NCI-H446 treated with DMSO at 0.1 percent for 48 hours (cell line): ENCODE data around the gene UBR1.

Source experiments
- DNase-seq: peaks from one replicate; lab custom pipeline; 2025; lab: John Stamatoyannopoulos, UW

Gene UBR1

GRCh38 chr15:43107751-43108150 is 1.9 kb upstream of the UBR1 start:
- no peak for DNase-seq

DNA sequence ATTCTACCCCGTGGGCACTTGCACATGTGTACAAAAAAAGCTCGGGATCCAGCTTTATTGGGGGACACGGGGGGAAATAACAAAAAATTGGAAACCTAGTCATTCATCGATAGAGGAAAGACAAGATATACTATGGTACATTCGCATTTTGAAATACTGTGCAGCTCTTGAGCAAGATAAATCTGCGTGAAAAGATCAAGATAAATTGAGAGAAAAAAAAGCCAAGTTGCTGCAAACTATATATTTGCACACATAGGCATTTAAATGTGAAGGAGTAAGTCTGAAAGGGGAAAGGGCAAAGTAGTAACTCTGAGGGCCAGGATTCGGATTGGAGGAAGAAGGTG is 620 bp upstream of the UBR1 start:
- DNase-seq, result no peak

DNA sequence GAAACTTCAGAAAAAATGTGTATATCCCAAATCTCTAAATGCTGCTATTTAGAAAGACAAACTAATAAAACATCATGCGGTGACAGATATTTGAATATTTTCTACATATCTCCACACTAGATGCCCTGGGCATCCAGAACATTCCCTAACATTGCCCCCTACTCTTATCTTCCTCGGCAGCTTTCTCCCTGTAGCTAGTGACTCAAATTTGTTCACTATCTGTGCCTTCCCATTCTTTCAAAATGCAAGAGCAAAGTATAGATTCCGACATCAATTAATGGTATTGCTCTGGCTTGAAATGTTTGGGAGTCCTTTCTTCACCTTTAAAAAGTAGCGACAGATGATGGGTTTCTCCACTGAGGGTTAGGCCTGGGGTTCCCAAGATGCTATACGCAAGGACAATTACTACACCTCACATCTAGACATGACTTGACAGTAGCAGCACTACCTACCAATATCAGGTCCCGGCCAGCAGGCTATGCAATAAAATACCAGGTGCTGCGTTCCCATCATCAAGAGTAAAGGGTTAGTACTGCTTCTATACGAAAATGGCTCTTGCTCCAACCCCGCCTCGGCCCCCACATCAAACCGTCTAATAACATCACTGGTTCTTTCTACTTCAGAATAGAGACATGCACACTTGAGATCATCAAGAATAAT is 631 bp downstream of the UBR1 start:
- no peak for DNase-seq

DNA sequence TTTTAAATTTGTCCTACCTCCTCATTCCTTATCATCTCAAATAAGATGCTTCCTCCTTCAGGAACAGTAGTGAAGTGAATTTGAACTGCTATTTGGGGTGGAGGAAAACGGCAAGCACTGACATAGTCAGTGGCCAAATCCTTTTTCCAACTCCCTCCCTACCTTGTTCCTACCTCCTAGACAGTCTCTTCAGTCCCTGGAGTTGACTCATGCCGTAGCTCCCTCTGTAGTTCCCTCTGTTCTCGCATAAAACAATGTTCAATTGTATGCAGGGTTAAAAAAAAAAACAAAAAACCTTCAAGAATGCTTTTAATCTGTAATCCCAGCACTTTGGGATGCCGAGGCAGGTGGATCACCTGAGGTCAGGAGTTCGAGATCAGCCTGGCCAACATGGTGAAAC is 1.4 kb downstream of the UBR1 start:
- no peak for DNase-seq

DNA sequence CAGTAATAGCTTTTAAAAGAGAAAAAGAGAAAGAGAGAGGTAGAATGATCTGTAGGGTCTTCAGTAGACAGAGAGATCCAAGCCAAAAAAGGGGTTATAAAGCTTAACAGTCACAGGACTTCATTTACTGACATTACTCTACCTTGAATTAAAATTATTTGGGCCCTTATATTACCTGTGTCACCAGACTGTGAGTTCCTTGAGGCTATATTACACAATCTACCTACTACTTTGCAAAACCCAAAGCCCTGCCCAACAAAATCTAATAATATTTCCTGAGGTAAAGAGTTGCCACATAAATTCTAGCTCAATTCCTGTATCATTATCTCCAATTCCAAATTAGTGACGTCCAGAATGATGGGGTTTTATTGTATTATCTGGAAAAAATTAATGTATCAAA is 1.9 kb downstream of the UBR1 start:
- DNase-seq, result no peak

DNA sequence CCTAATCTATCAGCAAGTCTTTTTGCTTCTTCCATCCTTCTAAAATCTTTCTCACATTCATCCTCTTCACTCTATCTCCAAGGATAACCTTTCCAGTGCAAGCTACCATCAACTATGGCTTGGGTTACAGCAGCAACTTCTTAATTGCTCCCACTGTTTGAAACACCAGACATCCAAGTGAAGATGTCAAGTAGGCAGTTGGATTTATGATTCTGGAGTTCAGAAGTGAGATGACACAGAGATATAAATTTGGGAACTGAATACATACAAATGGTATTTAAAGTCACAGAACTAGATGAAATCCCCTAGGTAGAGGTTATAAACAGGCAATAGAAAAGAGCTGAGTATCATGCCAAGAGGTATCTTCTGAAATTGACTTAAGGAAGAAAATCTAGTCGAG is 3.7 kb downstream of the UBR1 start:
- DNase-seq, result no peak

GRCh38 chr15:43100971-43101370 is 4.9 kb downstream of the UBR1 start:
- no peak for DNase-seq

GRCh38 chr15:43099105-43099845 is 6.6 kb downstream of the UBR1 start:
- DNase-seq, result no peak

GRCh38 chr15:43096411-43096810 is 9.4 kb downstream of the UBR1 start:
- DNase-seq, result no peak

- DNase-seq, result no peak
Measured at GRCh38 chr15:43095708-43096347, 10.0 kb downstream of the UBR1 start.

DNA sequence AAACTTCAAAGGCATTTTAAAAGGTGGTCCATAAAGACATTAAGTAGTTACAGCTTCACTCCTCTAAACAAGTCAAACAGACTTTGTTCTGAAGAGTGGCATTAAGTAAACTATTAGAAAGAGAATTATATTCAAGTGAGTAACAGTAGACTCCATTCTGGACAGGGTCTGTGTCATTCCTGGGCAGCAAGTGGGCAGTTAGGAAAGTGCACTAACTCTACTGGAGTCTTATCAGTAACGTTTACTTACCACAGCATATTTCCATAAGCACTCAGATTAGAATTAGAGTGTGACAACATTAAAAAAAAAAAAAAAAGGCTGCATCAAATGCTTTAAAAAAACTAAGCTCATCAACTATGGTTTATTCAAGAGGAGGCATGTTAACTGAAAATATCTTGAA is 10.6 kb downstream of the UBR1 start:
- no peak for DNase-seq

GRCh38 chr15:43094416-43095030 is 11.3 kb downstream of the UBR1 start:
- no peak for DNase-seq

DNA sequence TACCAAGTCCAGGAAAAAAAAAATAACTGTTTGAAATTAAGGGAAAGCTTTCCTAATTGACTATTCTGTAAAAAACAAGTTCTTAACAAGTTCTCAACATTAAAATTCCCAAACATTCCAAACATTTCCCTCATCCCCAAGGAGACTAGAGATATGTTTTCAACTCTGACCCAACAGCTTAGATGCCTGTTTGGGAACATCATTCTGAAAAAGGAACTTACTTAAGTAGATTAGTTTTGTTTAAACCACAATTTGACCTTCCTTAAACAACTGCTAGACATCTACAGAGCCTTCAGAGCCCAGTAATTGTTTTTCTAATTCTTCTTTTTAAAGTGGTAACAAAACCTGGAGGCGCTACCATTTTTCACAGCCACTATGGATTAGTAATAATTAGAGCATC is 12.8 kb downstream of the UBR1 start:
- no peak for DNase-seq

- no peak for DNase-seq
Measured at GRCh38 chr15:43091859-43092258, 14.0 kb downstream of the UBR1 start.

- DNase-seq, result no peak
Measured at GRCh38 chr15:43086551-43086950, 19.3 kb downstream of the UBR1 start.

- DNase-seq, result no peak
Measured at GRCh38 chr15:43085921-43086320, 19.9 kb downstream of the UBR1 start.

DNA sequence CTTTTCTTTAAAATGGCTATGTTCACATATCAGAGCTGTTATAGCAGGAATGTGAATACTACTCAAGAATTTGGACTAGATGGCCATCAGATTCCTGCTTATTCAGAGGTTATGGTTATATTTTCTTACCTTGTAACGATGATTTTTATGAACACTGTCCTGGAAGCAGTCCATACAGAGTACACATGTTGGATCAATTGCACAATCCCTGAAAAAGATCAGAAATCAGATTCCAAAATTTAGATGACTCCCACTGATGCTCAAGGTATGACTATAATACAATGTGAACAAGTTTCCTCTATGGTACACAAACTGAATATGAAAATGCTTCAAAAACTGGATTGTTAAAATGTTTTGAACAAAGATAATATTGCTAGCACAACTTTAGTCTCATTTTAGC is 23.3 kb downstream of the UBR1 start:
- no peak for DNase-seq

DNA sequence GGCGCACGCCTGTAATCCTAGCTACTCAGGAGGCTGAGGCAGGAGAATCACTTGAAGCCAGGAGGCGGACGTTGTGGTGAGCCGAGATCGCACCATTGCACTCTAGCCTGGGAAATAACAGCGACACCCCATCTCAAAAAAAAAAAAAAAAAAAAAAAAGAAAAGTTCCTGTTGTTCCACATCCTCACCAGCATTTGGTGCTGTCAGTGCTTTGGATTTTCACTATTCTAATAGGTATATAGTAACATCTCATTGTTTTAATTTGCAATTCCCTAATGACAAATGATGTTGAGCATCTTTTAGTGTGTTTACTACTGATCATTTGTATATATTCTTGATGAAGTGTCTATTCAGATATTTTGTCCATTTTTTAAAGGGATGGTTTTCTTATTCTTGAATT is 24.6 kb downstream of the UBR1 start:
- no peak for DNase-seq

- no peak for DNase-seq
Measured at GRCh38 chr15:43071451-43071850, 34.4 kb downstream of the UBR1 start.

DNA sequence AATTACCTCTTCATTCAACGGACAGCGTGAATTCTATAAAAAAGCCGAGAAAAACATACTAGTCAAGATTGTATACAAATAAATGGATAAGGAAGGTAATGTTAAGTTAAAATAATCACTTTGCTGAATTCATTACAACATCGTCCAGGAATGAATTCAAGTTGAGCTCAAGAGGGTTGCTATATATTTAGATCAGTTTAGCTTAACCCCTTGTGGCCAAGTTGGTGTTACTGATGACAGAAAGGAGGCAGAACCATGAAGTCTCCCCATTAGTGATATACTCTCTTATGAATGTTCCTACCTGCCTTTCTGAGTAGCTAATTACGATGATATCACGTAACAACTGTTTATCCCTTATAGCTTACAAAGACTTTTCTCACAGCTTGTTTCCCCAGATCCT is 34.9 kb downstream of the UBR1 start:
- DNase-seq, result no peak

GRCh38 chr15:43070249-43070648 is 35.6 kb downstream of the UBR1 start:
- no peak for DNase-seq

DNA sequence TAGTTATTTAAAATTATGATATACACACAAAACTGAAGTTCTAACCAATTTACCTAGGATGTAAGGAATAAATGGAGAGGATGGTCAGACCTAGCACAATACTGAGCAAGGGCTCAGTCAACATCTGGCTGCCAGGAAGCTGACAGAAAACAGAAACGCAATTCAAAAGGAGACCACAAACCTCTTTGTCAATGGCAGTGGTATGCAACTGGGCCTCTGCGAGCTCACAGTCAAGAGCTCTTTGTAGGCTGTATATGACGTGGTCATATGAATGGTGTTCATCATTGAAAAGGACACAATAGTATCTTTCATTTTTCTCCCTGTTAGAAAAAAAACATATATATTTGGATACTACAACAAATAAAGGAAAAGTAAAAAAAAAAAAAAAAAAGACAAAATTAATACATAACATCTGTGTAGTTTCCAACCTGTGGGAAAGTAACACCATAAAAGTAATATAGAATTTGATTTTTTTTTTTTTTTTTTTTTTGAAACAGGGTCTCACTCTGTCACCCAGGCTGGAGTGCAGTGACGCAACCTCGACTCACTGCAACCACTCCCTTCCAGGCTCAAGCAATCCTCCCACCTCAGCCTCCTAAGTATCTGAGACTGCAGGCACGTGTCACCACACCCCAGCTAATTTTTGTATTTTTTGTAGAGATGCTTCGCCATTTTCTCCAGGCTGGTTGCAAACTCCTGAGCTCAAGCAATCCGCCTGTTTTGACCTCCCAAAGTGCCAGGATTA is 37.9 kb downstream of the UBR1 start:
- DNase-seq, result no peak
